ENCODE data around the gene PTPRH.

PTPRH gene

GRCh38 chr19:55208880-55209692 lies at the start of gene PTPRH:
TSS of gene PTPRH (minus strand) at chr19:55209501. CDS start at chr19:55209433, 68 bp downstream.
- intact Hi-C loops (cut with DNase I): no loop called here
- DNase-seq: no peak

DNA sequence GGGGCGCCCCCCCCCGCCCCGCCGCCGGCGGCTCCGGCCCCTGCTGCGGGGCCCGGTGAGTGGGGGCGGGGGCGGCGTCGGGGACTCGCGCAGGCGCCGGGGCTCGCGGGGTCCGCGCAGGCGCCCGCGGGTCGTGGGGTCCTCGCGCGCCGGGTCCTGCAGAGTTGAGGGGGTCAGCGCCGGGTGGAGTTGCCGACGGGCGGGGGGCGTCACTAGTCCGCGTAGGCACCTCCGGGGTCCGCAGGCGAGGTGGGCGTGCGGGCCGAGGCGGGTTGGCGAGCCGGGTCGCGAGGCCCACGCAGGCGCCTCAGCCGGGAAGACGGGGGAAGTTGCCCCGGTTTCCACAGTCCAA lies 49.2 kb upstream of the PTPRH start:
- DNase-seq: peak in 24 of 42 donors; percentile 31 to 70 (median 50)
- intact Hi-C loops (cut with DNase I): no loop called here

GRCh38 chr19:55257461-55258420 lies 48.4 kb upstream of the PTPRH start:
- intact Hi-C loops (cut with DNase I): no loop called here
- peak in 4 of 42 donors; percentile 24 to 49 (median 30) for DNase-seq

DNA sequence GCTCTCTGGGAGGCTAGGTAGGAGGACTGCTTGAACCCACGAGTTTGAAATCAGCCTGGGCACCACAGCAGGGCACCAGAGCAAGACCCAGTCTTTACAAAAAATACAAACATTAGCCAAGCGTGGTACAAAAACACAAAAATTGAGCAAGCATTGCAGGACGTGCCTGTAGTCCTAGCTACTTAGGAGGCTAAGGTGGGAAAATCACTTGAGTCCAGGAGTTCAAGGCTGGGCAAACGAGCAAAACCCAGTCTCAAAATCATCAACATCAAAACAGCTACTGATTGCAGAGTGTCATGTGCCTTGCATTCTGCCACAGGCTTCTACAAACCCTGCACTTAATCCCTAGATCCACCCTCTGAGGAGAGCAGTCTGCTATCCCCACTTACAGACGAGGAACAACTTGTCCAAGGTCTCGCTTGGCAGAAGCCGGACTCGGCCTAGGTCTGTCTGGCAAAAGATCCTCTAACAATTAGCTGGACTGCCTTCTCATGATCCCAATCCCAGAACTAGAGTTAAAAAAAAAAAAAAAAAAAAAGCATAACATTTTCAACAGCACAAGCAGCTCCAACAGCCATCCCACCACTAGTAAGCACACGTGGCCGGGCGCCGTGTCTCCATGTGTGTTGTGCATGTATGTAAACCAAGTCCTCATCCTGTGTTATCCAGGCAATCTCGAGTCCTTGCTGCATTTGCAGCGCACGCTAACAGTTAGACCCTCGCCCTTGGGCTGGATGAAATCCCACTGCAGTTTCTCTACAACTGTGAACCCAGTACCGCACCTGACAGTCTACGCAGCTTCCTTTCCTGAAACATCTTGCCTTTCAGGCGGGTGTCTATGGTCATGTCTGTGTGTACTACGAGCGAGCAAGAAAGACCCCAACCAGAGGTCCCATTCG lies 47.5 kb upstream of the PTPRH start:
- intact Hi-C loops (cut with DNase I): no loop called here
- peak in 2 of 42 donors; percentile 19 to 40 for DNase-seq

DNA sequence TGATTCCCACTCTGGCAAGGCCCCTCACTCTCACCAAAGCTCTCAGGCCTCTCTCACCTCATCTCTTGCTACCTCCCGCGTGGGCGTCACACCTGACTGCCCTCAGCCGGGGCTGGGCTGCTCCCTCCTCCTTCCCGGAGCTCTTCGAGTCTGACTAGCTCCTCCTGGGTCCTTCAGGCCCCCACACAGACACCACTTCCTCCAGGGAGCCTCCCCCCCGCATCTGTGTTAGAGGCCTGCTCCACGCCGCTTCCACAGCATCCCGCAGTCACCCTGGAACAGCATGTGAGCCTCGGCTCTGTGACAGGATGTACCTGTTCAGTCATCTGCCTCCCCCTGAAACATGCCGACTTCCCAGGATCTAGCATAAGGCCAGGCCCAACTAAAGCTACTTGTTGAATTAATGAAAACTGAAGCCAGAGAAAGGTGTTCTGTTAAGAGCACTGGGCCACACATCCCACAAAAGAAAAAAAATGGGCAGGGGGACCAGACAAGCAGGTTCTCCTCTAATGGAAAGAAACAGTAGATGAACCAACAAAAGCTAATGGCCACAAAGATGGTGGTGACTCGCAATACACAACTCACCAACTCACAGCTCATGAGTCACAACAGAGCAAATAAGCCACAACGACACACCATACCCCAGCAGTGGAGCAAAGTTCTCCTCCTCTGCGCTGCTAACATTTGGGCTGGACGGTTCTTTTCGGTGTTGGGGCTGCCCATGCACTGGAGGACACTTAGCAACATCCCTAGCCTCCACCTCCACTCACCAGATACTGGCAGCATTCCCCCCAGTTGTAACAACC lies 46.5 kb upstream of the PTPRH start:
- intact Hi-C loops (cut with DNase I): no loop called here
- peak in 21 of 42 donors; percentile 12 to 64 (median 46) for DNase-seq

DNA sequence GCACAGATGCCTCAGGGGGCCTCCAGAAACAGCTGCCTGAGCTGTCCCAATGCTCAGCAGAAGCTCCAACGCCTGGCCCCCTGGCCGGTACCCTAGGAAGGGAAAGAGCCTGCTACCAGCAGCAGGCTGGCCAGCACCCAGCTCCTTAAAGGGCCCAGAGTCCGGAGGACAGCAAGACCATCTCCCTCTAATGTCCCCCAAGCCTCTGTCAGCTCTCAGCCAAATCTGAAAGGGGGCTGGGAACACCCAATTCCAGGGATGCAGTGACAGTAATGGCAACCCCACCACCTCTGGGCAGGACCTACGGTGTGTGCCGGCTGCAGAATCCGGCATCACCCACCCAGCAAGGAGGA lies 45.3 kb upstream of the PTPRH start:
- no peak for DNase-seq
- intact Hi-C loops (cut with DNase I): no loop called here

DNA sequence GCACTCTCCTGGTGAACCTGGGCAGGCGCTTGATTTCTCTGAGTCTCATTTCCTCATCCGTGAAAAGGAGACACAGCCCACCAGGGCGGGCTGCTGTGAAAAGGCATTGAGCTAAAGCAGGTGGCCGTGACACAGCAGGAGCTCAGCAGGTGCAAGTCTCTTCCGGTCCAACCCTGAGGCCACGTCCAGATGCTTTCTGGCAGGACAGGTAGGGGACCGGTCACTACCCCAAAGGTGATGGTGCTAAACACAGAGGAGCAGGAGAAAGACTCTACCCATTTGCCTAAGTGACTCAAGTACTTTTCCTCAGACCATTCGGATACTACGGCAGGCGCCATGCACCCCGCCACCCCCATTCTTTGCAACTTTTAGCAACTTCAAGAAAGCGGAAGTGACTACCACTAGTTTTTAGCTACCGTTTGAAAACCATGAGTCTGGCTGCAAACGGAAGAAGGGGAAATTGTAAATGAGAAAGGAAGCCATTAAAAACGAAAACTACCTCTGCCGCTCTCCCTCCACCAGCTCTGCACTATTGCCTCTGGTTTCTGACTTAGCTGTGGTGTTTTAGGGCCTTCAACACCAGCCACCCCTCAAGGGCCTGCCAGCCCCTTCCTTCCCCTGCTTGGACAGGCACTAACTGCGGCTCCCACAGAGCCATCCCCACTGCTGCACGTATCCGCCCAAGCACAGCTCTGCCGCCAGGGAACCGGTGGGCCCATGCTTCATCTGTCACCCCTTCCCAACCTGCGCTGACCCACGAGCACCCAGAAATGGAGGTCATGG lies 44.7 kb upstream of the PTPRH start:
- intact Hi-C loops (cut with DNase I): no loop called here
- DNase-seq: no peak

GRCh38 chr19:55252760-55253663 lies 43.7 kb upstream of the PTPRH start:
- DNase-seq: no peak
- intact Hi-C loops (cut with DNase I): no loop called here

GRCh38 chr19:55251341-55252081 lies 42.2 kb upstream of the PTPRH start:
- DNase-seq: peak in 10 of 42 donors; percentile 28 to 68 (median 41)
- intact Hi-C loops (cut with DNase I): no loop called here

DNA sequence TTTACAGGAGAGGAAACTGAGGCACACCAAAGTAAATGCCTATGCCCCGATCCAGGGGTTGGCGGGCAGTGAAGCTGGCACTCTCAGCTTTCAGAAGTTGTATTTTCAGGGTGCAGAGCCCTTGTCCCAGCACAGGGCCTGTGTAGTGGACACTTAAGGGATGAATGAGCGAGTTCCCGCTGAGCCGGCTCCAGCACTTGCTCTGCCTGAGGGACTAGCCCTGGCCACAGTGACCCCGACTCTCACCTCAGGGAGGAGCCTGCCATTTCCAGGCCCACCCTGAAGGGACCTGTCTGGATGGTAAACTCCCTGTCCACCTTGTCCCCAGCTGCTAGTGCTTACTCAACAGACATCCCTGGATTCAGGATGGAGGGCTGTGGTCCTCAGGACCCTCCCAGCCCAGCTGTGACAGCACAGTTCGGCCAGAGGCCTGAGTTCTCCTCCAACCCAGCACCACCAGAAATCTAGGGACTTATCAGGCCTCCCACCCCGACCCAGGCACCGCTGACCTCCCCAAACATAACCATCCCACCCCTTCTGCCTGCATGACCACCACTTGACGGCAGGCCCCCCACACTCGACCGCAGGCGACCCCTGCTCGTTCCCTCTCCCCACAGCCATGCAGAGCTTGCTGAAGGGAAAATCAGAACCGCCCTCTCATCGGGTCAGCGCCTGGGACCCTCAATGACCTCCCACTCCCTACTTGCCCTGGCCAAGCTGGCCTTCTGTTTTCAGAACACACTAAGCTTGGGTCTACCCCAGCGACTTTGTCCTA lies 41.1 kb upstream of the PTPRH start:
- DNase-seq: no peak
- intact Hi-C loops (cut with DNase I): no loop called here

GRCh38 chr19:55249841-55250240 lies 40.5 kb upstream of the PTPRH start:
- no peak for DNase-seq
- intact Hi-C loops (cut with DNase I): no loop called here

GRCh38 chr19:55248704-55249103 lies 39.4 kb upstream of the PTPRH start:
- no peak for DNase-seq

DNA sequence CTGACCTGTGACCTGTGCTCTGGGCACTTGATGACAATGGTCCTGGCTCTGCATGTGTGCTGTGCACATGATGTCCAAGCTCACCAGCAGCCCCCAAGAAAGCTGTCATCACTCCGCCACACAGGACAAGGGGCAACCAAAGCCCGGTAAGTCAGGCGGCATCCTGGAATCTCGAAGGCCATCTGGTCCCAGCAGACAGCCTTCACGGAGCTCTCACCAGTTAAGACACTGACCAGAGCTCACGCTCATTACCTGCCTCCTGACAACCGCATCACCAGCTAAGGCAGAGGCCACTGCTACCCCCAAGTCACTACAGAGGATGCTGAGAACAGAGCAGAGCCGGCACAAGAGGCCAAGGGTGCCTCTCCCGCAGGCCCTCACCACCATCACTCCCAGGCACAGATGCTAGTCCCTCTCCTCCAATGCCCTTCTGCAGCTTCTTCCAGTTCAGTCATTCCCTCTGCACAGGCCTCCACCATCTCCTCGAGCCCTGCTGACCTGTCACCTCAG lies 38.9 kb upstream of the PTPRH start:
- DNase-seq: no peak
- intact Hi-C loops (cut with DNase I): no loop called here

More at GRCh38 chr19:55248704-55249103, 39.4 kb upstream of the PTPRH start:
- intact Hi-C loops (cut with DNase I): no loop called here

DNA sequence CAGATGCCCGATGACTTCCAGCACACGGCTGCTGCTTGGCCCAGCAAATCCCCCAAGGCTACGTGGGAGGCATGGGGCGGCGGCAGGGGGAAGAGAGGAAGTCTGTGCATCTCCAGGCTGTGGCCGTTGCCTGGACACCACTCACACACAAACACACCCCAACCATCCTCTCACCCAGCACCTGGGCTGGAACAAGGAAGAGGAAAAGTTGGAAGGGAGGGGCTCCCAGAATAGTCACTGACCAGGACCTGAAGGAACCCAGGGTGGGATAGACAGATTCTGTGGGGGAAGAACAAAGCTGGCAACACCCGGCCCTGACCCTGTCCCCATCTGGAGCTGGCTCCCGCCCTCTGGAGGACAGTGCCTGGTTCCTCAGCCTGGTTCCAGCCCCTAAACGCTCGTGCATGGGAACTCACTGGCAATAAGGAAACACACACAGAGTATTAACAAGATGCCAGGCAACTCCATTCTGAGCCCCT lies 38.4 kb upstream of the PTPRH start:
- no peak for DNase-seq
- intact Hi-C loops (cut with DNase I): no loop called here
